Endothelial cell of hepatic sinusoid (primary cell): Measurements from ENCODE around the gene UGP2.
"Not testable (repeated sequence)": the region's sequence is repeated elsewhere in the genome, so short reads cannot be mapped to it uniquely, and the experiment has no call there.

Experiments used
- in situ Hi-C: cut with HindIII; loops from 2 replicates; pipeline ENCODE4 v1.10.0; 2017; ENCODE audit warnings: low sequenced_read_pairs

Gene UGP2

DNA sequence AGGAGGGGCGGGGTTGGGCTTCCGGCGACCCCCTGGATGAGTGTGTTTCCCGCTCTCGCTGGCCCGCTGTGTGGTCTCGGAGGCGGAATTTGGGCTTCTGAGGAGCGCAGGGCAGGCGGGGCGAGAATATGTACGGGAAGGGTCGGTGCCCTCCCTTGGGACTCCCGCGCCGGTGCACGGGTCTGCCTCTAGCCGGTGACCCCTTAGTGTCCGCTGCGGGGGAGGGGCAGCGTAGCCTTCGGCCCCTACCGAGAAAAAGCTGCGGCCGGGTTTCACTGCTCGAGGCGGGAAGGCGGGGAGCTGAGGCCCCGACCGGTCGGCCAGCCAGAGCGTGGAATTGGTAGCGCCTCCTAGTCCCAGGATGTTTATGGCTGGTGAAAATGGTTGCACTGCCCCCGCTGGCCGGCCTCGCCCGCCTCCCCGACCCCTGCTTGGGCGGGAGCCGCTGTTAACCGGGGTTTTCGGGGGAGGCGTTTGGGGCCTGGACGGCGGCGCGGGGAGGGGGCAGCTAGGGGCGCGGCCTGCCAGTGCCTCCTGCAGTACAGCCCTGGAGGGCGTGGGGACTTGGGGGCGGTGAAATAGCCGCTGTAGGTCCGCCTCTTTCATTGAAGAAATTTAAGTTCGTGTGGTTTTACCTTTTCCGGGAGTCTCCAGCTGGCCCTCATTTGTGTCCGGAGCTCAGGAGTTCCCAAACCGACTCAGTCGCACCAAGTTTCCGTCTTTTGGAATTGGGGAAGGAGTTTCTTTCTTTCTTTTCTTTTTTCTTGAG lies at the start of gene UGP2:
Gene UGP2, plus strand, starts transcription at position 643 of the 769 bp plus-strand sequence. CDS start 290 bp downstream, outside the sequence.
- in situ Hi-C loops = no loop called here

DNA sequence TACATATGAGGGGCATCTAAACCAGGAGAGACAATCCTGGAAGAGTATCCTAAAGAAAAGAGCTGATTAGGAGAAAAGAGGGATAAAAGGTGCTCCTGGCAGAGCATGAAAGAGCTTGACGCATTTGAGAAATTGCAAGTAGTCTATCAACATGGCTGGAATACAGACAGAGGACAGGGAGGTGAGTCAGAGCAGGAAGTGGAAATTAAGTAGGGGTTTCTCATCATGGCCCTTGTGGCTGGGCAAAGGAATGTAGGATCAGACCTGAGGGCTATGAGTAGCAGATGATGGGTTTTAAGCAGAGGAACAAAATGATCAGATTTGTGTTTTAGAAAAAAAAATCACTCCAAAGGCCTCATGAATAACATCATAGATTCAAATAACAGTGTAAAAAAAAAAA lies 49.2 kb upstream of the UGP2 start:
- in situ Hi-C loops = no loop called here

DNA sequence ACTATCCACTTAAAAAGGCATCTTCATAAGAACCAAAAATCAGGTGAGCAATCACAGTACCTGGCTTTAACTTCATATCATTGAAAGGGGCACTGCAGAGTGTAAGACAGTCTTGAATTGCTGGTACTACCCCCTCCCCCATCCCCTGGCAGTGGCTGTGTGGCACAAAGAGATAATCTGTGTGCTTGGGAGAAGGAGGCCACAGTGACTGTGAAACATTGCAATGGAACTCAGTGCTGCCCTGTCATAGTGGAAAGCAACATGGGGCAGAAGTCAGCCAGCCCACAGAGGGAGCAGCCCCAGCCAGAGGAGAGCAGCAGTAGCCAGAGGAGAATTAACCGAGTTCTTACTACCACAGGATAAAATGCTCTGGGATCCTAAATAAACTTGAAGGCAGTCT lies 45.3 kb upstream of the UGP2 start:
- in situ Hi-C loops = no loop called here

DNA sequence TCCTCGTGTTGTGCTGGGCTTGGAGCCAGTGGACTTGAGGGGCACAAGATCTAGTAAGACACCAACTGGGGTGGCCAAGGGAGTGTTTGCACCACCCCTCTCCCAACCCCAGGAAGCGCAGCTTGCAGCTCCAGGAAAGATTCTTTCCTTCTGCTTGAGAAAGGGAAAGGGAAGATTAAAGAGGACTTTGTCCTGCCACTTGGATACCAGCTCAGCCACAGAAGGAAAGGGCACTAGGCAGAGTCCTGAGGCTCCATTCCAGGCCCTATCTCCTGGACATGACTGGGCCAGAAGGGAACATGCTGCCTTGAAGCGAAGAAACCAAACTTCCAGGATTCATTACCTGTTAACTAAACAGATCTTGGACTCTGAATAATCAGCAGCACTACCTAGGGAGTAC lies 44.9 kb upstream of the UGP2 start:
- in situ Hi-C loops = no loop called here

DNA sequence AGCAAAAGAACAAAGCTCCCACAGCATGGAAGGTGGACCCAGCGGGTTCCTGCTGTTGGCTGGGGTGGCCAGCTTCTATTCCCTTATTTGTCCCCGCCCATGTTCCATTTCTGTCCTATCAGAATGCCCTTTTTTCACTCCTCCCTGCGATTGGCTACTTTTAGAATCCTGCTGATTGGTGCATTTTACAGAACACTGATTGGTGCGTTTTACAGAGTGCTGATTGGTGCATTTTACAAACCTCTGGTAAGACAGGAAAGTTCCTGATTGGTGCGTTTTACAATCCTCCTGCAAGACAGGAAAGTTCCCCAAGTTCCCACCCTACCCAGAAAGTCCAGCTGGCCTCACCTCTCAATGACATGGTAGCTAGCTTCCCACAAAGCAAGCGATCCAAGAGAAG lies 40.2 kb upstream of the UGP2 start:
- in situ Hi-C loops = no loop called here

DNA sequence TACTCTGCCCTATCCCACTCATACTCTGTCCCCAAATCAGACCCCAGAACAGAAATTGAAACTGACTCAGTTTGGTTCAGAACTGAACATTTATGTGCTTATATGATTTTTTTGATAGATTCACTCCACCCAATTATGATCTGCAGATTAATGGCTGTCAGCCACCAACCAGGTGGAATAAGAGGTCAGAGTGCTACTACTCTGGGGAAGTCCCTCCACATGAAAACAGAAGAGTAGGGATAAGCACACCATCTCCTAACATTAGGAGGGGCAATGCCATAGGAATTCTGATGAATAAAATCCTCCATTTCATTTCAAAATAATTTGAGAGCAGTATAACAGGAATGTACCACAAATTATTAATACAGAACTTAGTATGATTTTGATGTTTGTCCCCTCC lies 36.3 kb upstream of the UGP2 start:
- in situ Hi-C loops = no loop called here

DNA sequence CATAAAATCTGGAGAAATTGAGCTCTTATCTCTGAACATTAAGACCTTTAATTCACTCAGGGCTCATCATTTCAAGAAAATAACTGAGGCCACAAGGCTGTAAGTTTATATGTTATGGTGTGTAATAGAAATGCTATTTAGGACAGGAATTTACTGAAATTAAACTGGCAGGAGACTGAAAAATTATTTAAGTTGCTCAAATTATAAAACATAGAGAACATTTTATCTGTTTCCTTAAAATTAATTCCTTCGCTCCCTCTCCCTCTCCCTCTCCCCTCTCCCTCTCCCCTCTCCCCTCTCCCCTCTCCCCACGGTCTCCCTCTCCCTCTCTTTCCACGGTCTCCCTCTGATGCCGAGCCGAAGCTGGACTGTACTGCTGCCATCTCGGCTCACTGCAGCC lies 33.7 kb upstream of the UGP2 start:
- in situ Hi-C loops = not testable (repeated sequence)

DNA sequence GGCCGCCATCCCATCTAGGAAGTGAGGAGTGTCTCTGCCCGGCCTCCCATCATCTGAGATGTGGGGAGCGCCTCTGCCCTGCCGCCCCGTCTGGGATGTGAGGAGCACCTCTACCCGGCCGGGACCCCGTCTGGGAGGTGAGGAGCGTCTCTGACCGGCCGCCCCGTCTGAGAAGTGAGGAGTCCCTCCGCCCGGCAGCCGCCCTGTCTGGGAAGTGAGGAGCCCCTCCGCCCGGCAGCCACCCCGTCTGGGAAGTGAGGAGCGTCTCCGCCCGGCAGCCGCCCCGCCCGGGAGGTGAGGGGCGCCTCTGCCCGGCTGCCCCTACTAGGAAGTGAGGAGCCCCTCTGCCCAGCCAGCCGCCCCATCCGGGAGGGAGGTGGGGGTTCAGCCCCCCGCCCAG lies 32.8 kb upstream of the UGP2 start:
- in situ Hi-C loops = not testable (repeated sequence)

DNA sequence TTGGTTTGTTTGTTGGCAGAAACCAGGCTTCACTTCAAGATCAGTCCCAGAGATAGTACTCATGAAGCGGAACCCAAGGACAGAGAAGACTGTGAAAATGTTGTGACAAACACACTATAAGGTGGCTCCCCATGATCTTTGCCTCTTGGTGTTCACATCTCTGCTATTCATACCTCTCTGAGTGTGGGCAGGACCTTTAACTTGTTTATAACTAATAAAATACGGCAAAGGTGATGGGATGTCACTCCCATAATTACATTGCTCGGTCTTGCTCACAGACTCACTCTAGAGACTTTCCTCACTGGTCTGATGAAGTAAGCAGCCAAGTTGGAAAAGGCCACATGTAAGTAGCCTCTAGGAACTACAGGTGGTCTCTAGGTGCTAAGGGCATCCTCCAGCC lies 30.6 kb upstream of the UGP2 start:
- in situ Hi-C loops = no loop called here

DNA sequence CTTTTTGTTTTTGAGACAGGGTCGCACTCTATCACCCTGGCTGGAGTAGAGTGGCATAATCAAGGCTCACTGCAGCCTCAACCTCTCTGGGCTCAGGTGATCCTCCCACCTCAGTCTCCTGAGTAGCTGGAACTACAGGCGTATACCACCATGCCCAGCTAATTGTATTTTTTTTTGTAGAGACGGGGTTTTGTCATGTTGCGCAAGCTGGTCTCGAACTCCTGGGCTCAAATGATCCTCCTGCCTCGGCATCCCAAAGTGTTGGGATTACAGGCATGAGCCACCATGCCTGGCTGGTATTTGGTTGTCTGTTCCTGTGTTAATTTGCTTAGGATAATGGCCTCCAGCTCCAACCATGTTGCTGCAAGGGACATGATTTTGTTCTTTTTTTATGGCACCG lies 29.8 kb upstream of the UGP2 start:
- in situ Hi-C loops = not testable (repeated sequence)

DNA sequence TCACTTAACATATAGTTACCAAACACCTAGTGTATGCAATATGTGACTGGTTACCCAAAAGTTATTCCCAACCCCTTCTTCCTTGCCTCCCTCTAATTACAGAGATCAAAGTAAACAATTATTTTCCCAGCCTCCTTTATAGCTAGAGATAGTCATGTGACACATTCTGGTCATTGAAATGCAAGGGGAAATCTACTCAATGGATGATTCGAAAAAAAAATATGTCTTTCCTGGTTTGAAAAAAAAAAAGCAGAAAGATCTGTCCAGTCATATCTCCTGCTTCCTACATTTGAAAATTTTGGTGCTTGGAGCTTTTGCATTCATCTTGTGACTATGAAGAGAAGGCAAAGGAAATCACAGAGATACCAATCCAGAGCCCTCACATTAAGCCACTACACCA lies 27.6 kb upstream of the UGP2 start:
- in situ Hi-C loops = no loop called here

DNA sequence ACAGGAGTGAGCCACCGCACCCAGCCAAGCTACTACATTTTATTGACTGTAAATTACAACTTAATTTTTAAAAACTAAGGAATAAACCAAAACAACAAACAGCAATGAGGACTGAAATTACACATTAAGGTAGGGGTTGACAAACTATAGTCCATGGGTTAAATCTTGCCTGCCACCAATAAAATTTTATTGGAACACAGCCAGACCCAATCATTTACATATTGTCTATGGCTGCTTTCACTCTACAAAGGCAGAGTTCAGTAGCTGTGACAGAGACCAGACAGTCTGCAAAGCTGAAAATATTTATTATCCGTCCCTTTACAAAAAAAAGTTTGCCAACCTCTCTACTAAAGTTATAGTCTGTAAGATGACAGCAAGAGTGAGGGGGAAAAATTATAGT lies 24.3 kb upstream of the UGP2 start:
- in situ Hi-C loops = no loop called here

DNA sequence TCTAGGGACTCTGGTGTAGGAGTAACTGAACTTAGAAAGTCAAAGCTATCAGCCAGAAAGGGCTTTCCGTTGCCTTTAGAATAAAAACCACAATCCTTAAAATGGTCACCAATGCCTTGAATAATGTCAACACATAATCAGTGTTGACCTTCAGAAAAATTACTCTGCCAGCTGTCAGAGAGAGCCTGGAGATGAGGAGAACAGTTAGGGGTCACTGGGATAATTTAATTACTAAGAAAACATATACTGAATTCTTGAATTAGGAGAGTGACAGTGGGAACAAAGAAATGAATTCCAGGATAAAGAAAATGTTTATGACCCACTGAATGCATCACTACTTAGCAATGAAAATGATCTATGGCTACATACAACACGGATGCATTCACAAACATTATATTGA lies 23.4 kb upstream of the UGP2 start:
- in situ Hi-C loops = no loop called here

DNA sequence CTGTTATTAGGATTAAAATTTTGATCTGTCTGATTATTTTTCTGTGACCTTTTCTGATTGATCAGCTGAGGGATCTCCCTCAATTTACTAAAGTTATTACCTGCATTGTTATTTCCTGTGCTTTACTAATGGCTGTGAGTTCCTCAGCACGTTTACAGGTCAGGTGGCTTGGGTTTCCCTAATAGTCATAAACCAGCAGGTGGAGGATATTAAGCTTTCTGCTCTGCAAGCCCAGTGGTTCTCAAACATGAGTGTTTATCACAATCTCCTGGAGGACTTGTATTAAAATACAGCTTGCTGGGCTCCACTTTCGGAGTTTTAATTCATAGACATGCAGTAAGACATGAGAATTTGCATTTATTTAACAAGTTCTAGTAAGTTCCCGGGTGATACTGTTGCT lies 22.4 kb upstream of the UGP2 start:
- in situ Hi-C loops = no loop called here

DNA sequence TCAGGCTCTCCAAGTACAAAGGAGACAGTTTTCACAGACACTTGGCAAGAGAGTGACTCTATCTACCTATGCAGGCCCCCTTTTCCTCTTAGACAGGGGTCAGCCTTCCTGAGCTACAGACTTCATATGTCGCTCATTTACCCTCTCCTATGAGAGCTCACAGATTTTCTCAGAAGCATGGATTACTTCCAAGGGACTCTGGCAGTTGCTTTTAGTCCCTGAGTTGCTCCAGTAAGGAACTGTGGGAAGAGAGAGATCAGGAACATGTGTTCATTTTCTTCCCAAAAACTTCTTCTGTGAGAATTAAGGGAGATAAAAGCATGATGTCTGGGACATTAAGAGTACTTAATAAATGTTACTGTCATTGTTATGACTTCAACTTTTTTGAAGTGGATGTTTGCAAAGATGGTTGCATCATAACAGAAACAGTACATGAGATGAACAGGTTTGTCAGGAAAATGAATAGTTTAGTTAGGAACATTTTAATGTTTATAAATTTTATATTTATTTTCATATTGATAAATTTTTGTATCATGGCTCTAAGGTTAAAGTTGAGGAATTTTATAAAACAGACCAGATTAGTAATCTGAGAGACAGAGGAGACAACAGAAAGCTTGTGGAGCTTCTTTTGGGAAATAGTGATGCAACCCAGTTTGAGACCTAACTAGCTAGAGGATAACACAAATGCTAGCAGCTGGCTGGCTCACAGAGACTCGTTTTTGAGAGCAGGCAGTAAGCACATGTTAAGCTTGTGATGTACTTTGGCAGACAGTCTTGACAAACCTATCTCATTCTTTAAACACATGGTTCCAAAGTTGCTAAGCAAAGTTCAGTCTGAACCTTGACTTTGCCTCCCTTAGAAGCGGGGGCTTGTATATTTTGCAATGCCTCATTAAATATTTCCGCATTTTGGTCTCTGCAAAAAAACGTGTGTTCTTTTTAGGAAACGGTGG lies 21.7 kb upstream of the UGP2 start:
- in situ Hi-C loops = no loop called here

DNA sequence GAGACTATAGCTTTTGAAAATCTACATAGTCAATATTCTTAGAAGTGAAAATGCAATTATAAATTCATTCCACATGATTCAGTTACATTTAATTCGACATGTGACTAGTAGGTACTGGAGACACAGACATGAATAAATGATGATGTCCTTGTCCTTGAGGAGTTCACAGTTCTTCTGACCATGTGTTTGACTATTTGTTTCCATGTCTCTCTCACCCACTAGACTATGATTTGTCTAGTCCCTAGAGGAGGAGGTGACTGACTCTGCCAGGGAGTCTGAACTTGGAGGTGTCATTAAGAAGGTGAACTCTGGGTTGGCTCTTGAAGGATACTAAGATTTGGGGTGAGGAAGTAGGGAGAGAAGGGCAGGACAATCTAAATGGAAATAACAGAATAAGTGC lies 20.7 kb upstream of the UGP2 start:
- in situ Hi-C loops = no loop called here

DNA sequence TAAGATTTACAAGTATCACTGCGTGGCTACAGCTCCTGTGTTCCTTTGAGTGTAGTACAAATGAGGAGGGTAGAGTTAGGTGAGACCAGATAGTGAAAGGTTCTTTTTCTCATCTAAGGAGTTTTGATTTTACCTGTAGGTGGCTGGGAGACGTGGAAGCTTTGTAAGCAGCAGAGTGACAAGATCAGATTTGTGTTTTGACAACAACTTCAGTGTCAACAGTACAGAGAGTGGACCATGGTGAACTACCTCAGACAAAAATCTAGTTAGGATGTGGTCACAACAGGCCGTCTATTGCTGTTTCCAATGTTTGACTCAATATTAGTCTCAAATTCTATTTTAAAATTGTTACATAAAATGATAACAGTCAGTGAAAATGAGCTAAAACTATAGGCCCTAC lies 20.3 kb upstream of the UGP2 start:
- in situ Hi-C loops = no loop called here

DNA sequence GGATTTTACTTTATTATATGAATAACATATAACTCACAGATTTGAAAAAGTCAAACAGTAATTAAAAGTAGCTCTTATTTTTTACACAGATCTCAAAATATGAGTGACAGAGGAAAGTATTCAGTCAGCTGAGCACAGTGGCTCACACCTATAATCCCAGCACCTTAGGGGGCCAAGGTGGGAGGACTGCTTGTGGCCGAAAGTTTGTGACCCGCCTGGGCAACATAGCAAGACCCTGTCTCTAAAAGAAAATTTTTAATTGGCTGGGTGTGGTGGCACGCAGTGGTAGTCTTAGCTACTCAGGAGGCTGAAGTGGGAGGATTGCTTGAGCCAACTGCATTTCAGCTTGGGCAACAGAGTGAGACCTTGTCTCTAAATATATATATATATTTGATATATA lies 19.2 kb upstream of the UGP2 start:
- in situ Hi-C loops = no loop called here

DNA sequence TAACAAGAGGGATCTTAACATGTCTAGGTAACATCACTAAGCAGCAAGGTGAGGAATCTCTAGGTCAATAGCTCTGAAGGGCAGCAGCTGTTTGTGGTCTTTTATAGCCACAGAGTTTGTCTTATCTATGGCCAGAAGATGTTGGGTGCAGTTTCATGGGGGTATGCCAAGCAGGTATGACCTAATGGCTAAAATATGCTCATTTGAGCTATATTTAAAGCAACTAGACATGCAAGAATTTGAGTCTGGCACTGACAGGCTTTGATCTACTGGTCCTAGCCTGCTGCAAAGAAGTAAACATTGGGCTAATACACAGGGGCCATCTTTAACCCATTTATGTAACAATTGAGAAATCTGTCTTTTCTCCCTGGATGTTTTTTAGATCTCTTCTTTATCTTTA lies 13.9 kb upstream of the UGP2 start:
- in situ Hi-C loops = no loop called here

DNA sequence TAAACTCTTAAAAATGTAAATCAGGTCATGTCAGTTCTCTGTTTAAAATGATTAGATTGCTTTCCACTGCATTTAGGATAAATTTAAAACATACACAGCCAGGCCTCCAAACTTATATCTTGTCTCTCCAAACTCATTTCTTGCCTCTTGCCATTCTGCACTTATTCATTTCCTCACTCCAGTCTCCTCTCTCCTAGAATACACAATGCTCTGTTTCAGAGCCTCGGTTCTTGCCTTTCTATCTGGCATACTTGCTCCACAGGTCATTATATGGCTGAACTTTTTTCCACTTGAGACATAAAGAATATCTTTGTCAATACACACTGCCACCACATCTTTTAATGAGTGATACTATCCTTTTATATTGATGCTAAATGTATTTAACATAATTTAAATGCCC lies 10.5 kb upstream of the UGP2 start:
- in situ Hi-C loops = no loop called here

DNA sequence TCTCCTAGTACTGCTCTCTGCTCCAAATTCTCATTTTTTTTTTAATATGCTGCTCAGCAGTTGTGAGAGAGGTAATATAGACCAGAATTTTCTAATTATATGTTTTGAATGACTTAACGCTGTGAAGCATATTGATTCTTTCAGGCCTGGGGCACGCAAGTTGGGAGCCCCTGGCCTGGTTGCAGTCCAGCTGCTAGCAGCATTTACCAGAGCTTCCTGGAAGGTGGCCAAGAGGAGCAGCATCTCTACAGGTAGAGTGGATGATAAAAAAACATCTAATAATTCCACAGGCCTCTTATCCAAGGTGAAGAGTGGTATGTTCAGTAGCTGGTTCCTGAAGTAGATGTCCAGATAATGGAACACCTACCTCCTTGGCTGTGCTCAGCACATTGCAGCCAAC lies 7.3 kb upstream of the UGP2 start:
- in situ Hi-C loops = no loop called here

DNA sequence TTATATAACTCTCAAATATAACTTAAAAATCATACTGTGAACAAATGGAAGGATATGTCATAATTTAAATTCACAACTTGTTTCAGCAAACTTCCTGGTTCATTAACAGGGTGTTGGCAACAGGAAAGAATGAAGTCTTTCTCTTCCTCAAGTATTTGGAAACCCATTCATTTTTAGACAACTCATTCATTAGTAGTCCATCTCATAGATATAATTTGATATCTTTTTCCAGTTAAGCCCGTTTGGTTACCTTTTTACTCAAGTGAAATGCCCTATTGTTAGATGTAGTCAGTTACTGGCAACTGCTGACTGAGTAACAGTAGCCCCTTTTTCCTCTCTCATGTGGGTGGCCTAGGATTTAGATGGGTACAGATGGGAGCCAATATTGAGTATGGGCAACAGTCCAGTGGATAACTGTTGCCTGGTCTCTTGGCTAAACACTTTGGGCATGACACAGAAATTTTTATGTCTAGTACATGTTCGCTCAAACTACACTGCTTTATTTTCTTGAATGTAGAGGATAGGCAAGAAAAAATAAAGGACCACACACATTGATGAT lies 4.6 kb upstream of the UGP2 start:
- in situ Hi-C loops = no loop called here
